CD4-positive, alpha-beta T cell treated with Interleukin-4 for 1 hour (primary cell): ENCODE data around the gene RBMS1.
A peak's percentile ranks its signal among the peaks of the same experiment; 100 is the strongest.

ENCODE experiments used
- DNase-seq, 2 donors: peaks; one replicate each; pipeline ENCODE4 v3.0.0-alpha.2; 2020 to 2022

Gene RBMS1

GRCh38 chr2:160242893-160243564 lies 250.6 kb downstream of the RBMS1 start:
- no peak for DNase-seq

- no peak for DNase-seq
Measured at GRCh38 chr2:160241251-160242137, 252.1 kb downstream of the RBMS1 start.

GRCh38 chr2:160239436-160239835 lies 254.2 kb downstream of the RBMS1 start:
- DNase-seq = no peak

DNA sequence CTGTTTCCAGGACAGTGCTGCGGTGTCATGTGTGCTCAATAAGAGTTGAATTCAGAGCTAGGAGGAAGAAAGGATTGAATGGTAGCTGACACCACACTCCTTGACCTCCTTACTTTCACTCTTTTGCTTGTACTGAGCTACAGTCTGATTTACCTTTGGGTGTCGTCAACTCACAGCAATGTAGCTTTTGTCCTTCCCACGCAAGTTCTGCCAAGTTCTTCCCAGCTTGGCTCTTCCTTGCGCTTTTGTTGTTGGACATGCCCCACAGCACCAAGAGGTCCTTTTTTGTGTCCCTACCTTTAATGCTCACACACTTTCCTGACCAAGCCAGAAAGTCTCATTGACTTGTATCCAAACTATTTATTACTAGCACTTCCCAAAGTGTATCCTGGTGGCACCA lies 255.2 kb downstream of the RBMS1 start:
- no peak for DNase-seq

- no peak for DNase-seq
Measured at GRCh38 chr2:160232905-160233475, 260.6 kb downstream of the RBMS1 start.

DNA sequence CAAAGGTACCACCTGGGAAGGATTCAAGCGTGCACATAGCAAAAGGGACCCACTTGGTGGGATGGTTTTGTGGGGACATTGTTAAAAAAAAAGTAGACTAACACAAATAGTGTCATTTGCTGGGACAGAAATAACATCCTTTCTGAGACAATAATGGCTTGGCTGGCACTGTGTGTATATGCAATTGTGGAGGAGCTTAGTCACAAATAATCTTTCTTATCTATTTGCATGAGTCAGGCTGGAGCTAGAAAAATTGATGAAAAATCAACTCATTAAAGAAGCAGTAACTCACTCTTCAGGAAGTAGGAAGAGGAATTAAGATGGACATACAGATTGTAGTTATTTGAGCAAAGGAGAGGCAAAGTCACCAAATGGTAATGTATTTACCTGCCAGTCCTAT lies 264.0 kb downstream of the RBMS1 start:
- DNase-seq = no peak

- no peak for DNase-seq
Measured at GRCh38 chr2:160228141-160228917, 265.3 kb downstream of the RBMS1 start.

- no peak for DNase-seq
Measured at GRCh38 chr2:160227293-160227915, 266.2 kb downstream of the RBMS1 start.

GRCh38 chr2:160226367-160226766 lies 267.2 kb downstream of the RBMS1 start:
- no peak for DNase-seq

GRCh38 chr2:160225722-160226121 lies 267.9 kb downstream of the RBMS1 start:
- DNase-seq = no peak

DNA sequence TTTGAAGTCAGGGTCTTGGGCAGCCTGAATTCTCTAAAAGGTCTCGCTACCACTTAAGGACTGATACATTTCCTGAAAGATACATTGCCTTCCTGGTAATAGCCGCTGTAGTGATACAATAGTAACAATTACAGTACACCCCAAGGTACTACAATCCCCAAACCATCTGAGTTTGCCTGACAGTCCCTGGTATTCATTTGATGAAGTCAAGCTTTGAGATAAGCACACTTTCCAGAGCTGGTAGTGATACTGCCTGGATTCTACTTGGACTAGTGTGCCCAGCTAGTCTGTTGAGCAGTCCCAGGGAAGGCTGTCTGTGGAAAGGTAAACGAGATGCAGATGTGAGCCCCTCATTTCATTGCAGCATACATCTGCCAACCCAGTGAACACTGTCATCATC lies 269.1 kb downstream of the RBMS1 start:
- no peak for DNase-seq

DNA sequence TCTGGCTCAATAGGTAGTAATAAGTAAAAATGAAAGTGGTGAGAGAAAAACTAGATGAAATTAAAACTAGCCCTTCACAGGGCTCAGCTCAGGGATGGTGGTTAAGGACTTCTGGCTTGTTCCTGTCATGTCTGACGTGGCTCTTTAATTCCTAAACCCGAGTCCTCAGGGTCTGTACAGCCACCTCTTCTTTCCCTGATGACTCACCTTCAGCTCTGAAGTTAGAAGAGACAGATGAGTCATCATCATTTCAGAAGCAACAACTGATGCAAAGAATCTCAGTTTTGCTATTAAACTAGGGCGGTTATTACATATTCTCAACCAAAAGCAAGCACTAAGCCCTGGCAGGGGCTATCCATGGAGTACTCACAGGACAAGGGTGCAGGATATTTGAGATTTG lies 269.5 kb downstream of the RBMS1 start:
- DNase-seq = peak in 1 of 2 donors; percentile 7

DNA sequence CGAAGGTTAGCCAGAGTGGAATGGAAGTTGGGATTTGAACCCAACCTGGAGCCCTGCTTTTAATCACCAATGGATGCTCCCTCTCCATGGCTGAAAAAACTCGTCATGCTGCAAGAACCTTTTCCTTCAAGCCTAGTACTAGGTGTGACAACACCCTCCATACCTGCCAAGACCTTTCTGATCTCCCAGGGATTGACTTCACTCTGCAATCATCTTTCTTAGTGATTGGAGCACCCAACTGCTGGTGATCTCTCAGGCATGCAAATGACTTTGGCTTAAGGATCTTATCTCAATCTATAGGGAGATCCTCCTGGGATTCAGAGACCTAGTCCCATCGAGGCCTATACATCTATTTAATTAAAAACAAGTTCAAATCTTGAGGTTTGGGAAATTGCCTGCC lies 270.0 kb downstream of the RBMS1 start:
- DNase-seq = no peak

GRCh38 chr2:160222546-160223283 lies 270.9 kb downstream of the RBMS1 start:
- DNase-seq = no peak
